IMR-90 (cell line): Measurements from ENCODE around the gene KTI12. TPM values are rescaled to one million over a fixed set of nuclear protein-coding genes. Genes with fewer than 3 reads are reported as not detected.
"Not testable (repeated sequence)": the region's sequence is repeated elsewhere in the genome, so short reads cannot be mapped to it uniquely, and the experiment has no call there.

Experiments used
- ATAC-seq: fragments of 200-7000 bp; cut with Tn5 transposase; 2 replicates; pipeline ENCODE4 v1.9.1; 2020; ENCODE audit warnings: low read depth, mild to moderate bottlenecking, moderate library complexity
- BruUV-seq: library from RNA; stranded (reverse); fragments of 400-500 nt; replicated peaks from 2 replicates; lab custom pipeline; 2021; lab: Mats Ljungman, UMichigan
- CTCF ChIA-PET: fragments of 300-600 bp; formaldehyde crosslinking; extraction: SDS; loops from one replicate; lab custom pipeline; 2021; ENCODE audit warnings: antibody characterized with exemption; lab: Yijun Ruan, JAX
- POLR2A ChIA-PET: fragments of 300-600 bp; sonication (Branson Sonifier 250); formaldehyde crosslinking; loops from one replicate; lab custom pipeline; 2022; ENCODE audit warnings: antibody characterized with exemption; ENCODE audit not compliant: unreplicated experiment; lab: Charles Lee
- DNase-seq: peaks from one replicate; pipeline ENCODE4 v3.0.0; 2013
- H2AFZ ChIP-seq: replicated peaks from 2 replicates; pipeline ENCODE3; 2013; ENCODE audit warnings: low read length, mild to moderate bottlenecking; ENCODE audit not compliant: poor library complexity
- H2AK5ac ChIP-seq: 2 replicates; pipeline ENCODE4 v1.6.1; 2013; ENCODE audit warnings: low read depth, low read length, inconsistent platforms
- H2AK9ac ChIP-seq: replicated peaks from 2 replicates; pipeline ENCODE3; 2013; ENCODE audit warnings: mild to moderate bottlenecking, low read depth, low read length, moderate library complexity; ENCODE audit not compliant: poor library complexity
- H2BK120ac ChIP-seq: 2 replicates; pipeline ENCODE4 v1.6.1; 2013; ENCODE audit warnings: low read depth, low read length, inconsistent platforms
- H2BK15ac ChIP-seq: 3 replicates; pipeline ENCODE4 v1.6.1; 2013; ENCODE audit warnings: low read depth, low read length, inconsistent platforms
- H2BK20ac ChIP-seq: 2 replicates; pipeline ENCODE4 v1.6.1; 2013; ENCODE audit warnings: low read depth, mild to moderate bottlenecking, inconsistent platforms, low read length, moderate library complexity
- H2BK5ac ChIP-seq: 2 replicates; pipeline ENCODE4 v1.6.1; 2013; ENCODE audit warnings: mild to moderate bottlenecking, low read depth, low read length, inconsistent platforms; ENCODE audit not compliant: poor library complexity, severe bottlenecking
- H3K14ac ChIP-seq: replicated peaks from 2 replicates; pipeline ENCODE4 v1.6.1; 2013; ENCODE audit warnings: low read depth, low read length, inconsistent platforms
- H3K18ac ChIP-seq: 2 replicates; pipeline ENCODE4 v1.6.1; 2013; ENCODE audit warnings: low read depth, low read length, control low read depth
- H3K23ac ChIP-seq: 2 replicates; pipeline ENCODE4 v1.6.1; 2013; ENCODE audit warnings: low read depth, low read length, inconsistent platforms
- H3K27ac ChIP-seq: 2 replicates; pipeline ENCODE4 v1.5.1; 2013; ENCODE audit warnings: mild to moderate bottlenecking, control low read depth, low read length; ENCODE audit not compliant: insufficient read depth
- H3K27me3 ChIP-seq: 2 replicates; pipeline ENCODE4 v1.6.1; 2013; ENCODE audit warnings: low read length; ENCODE audit not compliant: control insufficient read depth, insufficient read depth
- H3K36me3 ChIP-seq: 2 replicates; pipeline ENCODE4 v1.6.1; 2013; ENCODE audit warnings: low read length, mixed read lengths; ENCODE audit not compliant: control insufficient read depth, insufficient read depth
- H3K4ac ChIP-seq: 2 replicates; pipeline ENCODE4 v1.6.1; 2013; ENCODE audit warnings: low read depth, low read length, inconsistent platforms
- H3K4me1 ChIP-seq: 2 replicates; pipeline ENCODE4 v1.6.1; 2013; ENCODE audit warnings: low read length, mixed read lengths; ENCODE audit not compliant: control insufficient read depth, insufficient read depth
- H3K4me2 ChIP-seq: 2 replicates; pipeline ENCODE4 v1.6.1; 2013; ENCODE audit warnings: low read depth, mild to moderate bottlenecking, control low read depth, low read length, moderate library complexity
- H3K4me3 ChIP-seq: 2 replicates; pipeline ENCODE4 v1.5.1; 2013; ENCODE audit warnings: low read depth, mild to moderate bottlenecking, control low read depth, low read length, moderate library complexity; ENCODE audit not compliant: insufficient read depth
- H3K56ac ChIP-seq: 2 replicates; pipeline ENCODE4 v1.6.1; 2013; ENCODE audit warnings: low read length, inconsistent platforms; ENCODE audit not compliant: insufficient read depth; ENCODE audit errors: extremely low read depth
- H3K79me1 ChIP-seq, 2 experiments: 2 replicates each; pipeline ENCODE4 v1.6.1; 2013; ENCODE audit warnings: low read length in 2 of 2, inconsistent platforms in 1 of 2, low read depth in 1 of 2
- H3K9ac ChIP-seq: 2 replicates; pipeline ENCODE4 v1.6.1; 2013; ENCODE audit warnings: low read depth, low read length, control low read depth
- H3K9me1 ChIP-seq: 2 replicates; pipeline ENCODE4 v1.6.1; 2013; ENCODE audit warnings: low read length, inconsistent platforms; ENCODE audit not compliant: insufficient read depth
- H3K9me3 ChIP-seq: 2 replicates; pipeline ENCODE4 v1.6.1; 2013; ENCODE audit warnings: low read length; ENCODE audit not compliant: control insufficient read depth, insufficient read depth
- H4K20me1 ChIP-seq: 2 replicates; pipeline ENCODE4 v1.6.1; 2013; ENCODE audit warnings: low read length, inconsistent platforms; ENCODE audit not compliant: insufficient read depth
- H4K5ac ChIP-seq: 2 replicates; pipeline ENCODE4 v1.6.1; 2013; ENCODE audit warnings: mild to moderate bottlenecking, low read depth, low read length, control low read depth
- H4K8ac ChIP-seq, 2 experiments: 2 replicates each; pipeline ENCODE4 v1.6.1; 2013; ENCODE audit warnings: low read depth in 2 of 2, low read length in 2 of 2, control low read depth in 1 of 2, inconsistent platforms in 1 of 2
- H4K91ac ChIP-seq: 2 replicates; pipeline ENCODE4 v1.6.1; 2013; ENCODE audit warnings: low read depth, low read length, inconsistent platforms; ENCODE audit not compliant: insufficient read depth
- WGBS, 2 experiments: methylation state at CpG; one replicate each; pipeline versions ENCODE4 v1.1.5 to v1.1.7; 2013; ENCODE audit warnings: missing lambda C conversion rate in 2 of 2; ENCODE audit not compliant: insufficient read length in 1 of 2; ENCODE audit errors: extremely low coverage in 2 of 2; 5-methylcytosine and 5-hydroxymethylcytosine counted together
- dilution Hi-C: fragments of 300-500 bp; cut with HindIII; formaldehyde crosslinking; loops from one replicate; pipeline ENCODE4 v1.14.3; 2018; ENCODE audit warnings: low sequenced_read_pairs; ENCODE audit not compliant: unreplicated experiment
- in situ Hi-C: fragments of 300-500 bp; cut with MboI; formaldehyde crosslinking; loops from 3 replicates; pipeline ENCODE4 v1.14.3; 2019; ENCODE audit warnings: low sequenced_read_pairs, inconsistent platforms, mixed read lengths
- intact Hi-C: fragments of 100-400 bp; cut with micrococcal nuclease; formaldehyde crosslinking; loops from 2 replicates; pipeline ENCODE4 v1.10.0; 2022
- polyA plus RNA-seq, 3 experiments: library from polyadenylated mRNA; depleted of rRNA; stranded (reverse); fragments of >200 nt; gene quantifications; 2 replicates each; pipeline ENCODE4 v1.2.3, GENCODE V29; 2012; ENCODE audit warnings: low replicate concordance in 1 of 3
- total RNA-seq: library from RNA; depleted of rRNA; stranded (reverse); fragments of >200 nt; gene quantifications from 2 replicates; pipeline ENCODE4 v1.2.3, GENCODE V29; 2012

The KTI12 gene
- total and polyA plus RNA-seq, 2 of the 4 experiments (the other 2 are of a cell fraction) = 15.2 to 16.3 TPM

DNA sequence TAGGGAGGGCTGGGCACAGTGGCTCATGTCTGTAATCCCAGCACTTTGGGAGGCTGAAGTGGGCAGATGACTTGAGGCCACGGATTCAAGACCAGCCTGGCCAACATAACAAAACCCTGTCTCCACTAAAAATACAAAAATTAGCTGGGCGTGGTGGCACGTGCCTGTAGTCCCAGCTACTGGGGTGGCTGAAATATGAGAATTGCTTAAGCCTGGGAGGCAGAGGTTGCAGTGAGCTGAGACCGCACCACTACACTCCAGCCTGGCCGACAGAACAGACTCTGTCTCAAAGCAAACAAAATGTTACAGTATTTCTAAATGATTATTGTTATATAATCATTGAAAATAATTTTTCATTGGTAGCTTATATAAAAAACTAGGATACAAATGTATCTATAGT, 4.8 kb downstream of the KTI12 start:
- H3K4ac ChIP-seq, H3K36me3 ChIP-seq, H3K4me2 ChIP-seq, H3K9ac ChIP-seq, H2BK20ac ChIP-seq, H3K14ac ChIP-seq, H3K56ac ChIP-seq, H3K23ac ChIP-seq, H2BK5ac ChIP-seq, H2BK120ac ChIP-seq, dilution Hi-C loops, H2AFZ ChIP-seq, H3K18ac ChIP-seq, H3K4me3 ChIP-seq, H4K8ac ChIP-seq, in situ Hi-C loops, H3K27ac ChIP-seq, BruUV-seq, H3K9me3 ChIP-seq, H2AK9ac ChIP-seq, H3K4me1 ChIP-seq, H2BK15ac ChIP-seq, H4K5ac ChIP-seq, H4K91ac ChIP-seq, CTCF ChIA-PET, DNase-seq, H2AK5ac ChIP-seq, ATAC-seq, intact Hi-C loops, H3K27me3 ChIP-seq, H3K9me1 ChIP-seq: not testable (repeated sequence)
- Histone ChIP-seq H4K20me1 (peaks cover 18% of the 10 kb centered on the region), H3K79me1 (peaks cover 23 to 40% of the 10 kb centered on the region in 2 experiments)
- no CpG with 5 or more reads among the region's 5 CpGs for WGBS, 2 experiments
- POLR2A ChIA-PET = interaction anchor here (0.5 kb wide), 1 partner anchor 186 kb away, joined by 4 read pairs; no protein-coding TSS in a partner anchor
